Kidney epithelial cell (primary cell): ENCODE measurements around the gene RAD54L2. TPM values are rescaled to one million over a fixed set of nuclear protein-coding genes. Genes with fewer than 3 reads are reported as not detected.
"Not testable (repeated sequence)": the region's sequence is repeated elsewhere in the genome, so short reads cannot be mapped to it uniquely, and the experiment has no call there.

ENCODE experiments used
- DNase-seq: peaks from one replicate; pipeline ENCODE4 v3.0.0-alpha.2; 2010; ENCODE audit warnings: low read depth
- H3K27me3 ChIP-seq: 2 replicates; pipeline ENCODE4 v1.6.0; 2011; ENCODE audit warnings: low read length; ENCODE audit not compliant: control insufficient read depth, insufficient read depth
- H3K36me3 ChIP-seq: 2 replicates; pipeline ENCODE4 v1.5.1; 2011; ENCODE audit warnings: low read length; ENCODE audit not compliant: control insufficient read depth, insufficient read depth
- H3K4me3 ChIP-seq: 2 replicates; pipeline ENCODE4 v1.5.1; 2011; ENCODE audit warnings: low read depth, mild to moderate bottlenecking, control low read depth, low read length
- total RNA-seq: library from RNA; depleted of rRNA; stranded (reverse); fragments of >200 nt; gene quantifications from 2 replicates; pipeline ENCODE4 v1.2.3, GENCODE V29; 2015
- TF ChIP-seq, protein P1 (sequence below): IDR thresholded peaks from 2 replicates; pipeline ENCODE4 v1.5.1; 2011; ENCODE audit warnings: mild to moderate bottlenecking, moderate library complexity, low read length, control low read depth, inconsistent platforms; ENCODE audit not compliant: insufficient read depth, poor library complexity, severe bottlenecking

The RAD54L2 gene
- total RNA-seq, 1 donor from 2014 or later = 20.5 TPM

DNA sequence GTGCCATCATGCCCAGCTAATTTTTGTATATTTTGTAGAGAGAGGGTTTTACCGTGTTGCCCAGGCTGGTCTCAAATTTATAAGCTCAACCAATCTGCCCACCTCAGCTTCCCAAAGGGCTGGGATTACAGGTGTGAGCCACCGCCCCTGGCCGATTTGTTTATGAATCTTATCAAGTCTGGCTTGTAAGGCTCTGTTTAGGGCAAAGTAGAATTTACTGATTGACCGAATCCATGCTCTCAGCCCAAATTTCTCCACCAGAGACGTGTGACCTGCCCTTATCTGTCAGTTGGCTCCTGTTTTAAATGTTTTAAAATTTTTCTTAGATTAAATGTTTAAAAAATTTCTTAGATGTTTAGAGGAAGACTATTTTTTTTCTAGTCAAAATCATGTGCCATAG lies 19.5 kb downstream of the RAD54L2 start:
- no peak for DNase-seq
- H3K4me3 ChIP-seq = no peak overlapping the region
- no peaks in the 10 kb centered on the region for H3K27me3 ChIP-seq
- TF ChIP-seq, protein P1, sequence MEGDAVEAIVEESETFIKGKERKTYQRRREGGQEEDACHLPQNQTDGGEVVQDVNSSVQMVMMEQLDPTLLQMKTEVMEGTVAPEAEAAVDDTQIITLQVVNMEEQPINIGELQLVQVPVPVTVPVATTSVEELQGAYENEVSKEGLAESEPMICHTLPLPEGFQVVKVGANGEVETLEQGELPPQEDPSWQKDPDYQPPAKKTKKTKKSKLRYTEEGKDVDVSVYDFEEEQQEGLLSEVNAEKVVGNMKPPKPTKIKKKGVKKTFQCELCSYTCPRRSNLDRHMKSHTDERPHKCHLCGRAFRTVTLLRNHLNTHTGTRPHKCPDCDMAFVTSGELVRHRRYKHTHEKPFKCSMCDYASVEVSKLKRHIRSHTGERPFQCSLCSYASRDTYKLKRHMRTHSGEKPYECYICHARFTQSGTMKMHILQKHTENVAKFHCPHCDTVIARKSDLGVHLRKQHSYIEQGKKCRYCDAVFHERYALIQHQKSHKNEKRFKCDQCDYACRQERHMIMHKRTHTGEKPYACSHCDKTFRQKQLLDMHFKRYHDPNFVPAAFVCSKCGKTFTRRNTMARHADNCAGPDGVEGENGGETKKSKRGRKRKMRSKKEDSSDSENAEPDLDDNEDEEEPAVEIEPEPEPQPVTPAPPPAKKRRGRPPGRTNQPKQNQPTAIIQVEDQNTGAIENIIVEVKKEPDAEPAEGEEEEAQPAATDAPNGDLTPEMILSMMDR = no peak
- H3K36me3 ChIP-seq = no peaks in the 10 kb centered on the region

DNA sequence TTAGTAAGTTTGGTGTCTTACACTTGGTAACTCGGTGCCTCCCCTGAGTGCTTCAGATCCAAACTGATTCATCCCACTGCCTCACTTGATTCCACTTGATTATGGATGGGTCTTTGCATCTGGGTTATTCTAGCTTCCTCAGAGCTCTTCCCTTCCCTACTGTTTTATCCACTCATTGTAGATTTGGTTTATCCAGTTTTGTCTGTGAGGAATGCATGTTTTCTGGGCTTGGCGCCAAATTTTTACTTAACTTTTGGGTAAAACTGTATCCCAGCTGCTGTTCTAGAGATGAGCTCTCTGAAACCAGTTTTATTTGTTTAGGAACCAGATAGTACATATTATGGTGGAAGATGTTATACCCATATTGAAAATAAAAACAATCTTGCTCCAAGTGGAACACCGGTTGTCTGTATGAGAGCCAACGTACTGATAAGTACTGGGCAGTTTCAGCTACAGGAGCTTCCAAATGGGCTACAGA lies 20.9 kb downstream of the RAD54L2 start:
- TF ChIP-seq, protein P1 = no peak
- DNase-seq = no peak
- Histone ChIP-seq H3K4me3 (no peak overlapping the region), H3K36me3 (no peaks in the 10 kb centered on the region), H3K27me3 (no peaks in the 10 kb centered on the region)

DNA sequence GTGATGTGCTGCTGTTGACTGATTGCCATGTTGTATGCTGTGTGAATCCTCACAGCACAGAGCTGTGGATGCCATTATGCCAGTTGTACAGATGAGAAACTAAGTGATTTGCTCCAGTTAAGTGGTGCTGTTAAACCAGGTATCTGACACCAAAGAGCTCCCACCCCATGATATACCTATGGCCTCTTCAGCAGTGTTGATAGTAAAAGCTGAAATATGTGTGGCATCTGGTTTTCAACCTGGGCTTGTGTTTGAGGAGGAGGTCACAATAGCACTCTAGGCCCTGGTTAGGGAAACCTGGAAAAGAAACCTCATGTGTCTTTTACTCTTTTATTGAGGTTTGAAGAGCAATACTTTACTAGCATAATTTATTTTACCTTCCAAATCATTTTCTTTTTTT lies 21.4 kb downstream of the RAD54L2 start:
- no peaks in the 10 kb centered on the region for H3K36me3 ChIP-seq
- no peak for DNase-seq
- H3K4me3 ChIP-seq = no peak overlapping the region
- no peaks in the 10 kb centered on the region for H3K27me3 ChIP-seq
- TF ChIP-seq, protein P1 = no peak

DNA sequence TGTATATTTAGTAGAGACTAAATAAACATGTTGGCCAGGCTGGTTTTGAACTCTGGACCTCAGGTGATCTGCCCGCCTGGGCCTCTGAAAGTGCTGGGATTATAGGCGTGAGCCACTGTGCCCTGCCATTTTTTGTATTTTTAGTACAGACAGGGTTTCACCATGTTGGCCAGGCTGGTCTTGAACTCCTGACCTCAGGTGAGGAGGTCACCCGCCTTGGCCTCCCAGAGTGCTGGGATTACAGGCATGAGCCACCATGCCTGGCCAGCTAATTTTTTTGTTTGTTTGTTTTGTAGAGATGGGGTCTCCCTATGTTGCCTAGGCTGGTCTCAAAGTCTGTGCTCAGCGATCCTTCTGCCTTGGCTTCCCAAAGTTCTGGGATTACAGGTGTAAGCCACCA lies 23.9 kb downstream of the RAD54L2 start:
- not testable (repeated sequence) for H3K27me3 ChIP-seq, DNase-seq, H3K36me3 ChIP-seq, H3K4me3 ChIP-seq

DNA sequence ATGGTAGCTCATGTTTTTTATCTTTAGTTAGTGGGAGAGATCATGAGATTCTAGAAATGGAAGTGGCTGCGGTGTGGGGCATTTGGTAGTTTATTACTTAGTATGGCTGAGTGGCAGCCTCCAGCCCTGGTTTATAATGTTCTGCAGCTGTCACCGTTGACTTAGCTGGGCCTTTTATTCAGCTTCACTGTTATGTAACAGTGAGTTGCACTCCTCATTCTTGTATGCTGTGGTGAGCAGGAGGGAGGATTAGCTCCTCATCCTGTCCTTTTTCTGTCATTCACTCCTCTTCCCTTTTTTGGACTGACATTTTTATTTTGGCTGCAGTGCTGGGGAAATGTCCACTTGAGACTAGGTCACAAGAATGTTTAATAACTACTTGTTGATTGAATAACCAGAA lies 29.5 kb downstream of the RAD54L2 start:
- DNase-seq = no peak
- no peaks in the 10 kb centered on the region for H3K27me3 ChIP-seq
- TF ChIP-seq, protein P1 = no peak
- H3K4me3 ChIP-seq = no peak overlapping the region
- no peaks in the 10 kb centered on the region for H3K36me3 ChIP-seq

DNA sequence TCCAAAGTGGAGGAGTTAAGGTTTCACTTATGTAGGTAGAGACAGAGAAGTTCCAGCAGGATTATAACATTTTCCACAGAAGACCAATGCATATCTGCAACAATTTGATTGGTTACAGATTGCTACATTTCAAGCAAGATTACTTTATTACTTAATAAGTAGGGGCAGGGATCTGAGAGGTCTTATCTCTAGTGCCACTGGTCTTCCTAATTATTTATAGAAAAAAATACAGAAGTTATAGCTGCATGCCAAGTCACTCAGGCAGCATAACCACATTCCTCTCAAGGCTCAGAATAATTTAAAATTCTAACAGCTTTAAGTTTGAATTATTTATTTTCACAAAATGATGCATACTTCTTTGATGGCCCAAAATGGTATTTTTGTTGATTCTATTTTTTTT lies 30.5 kb downstream of the RAD54L2 start:
- Histone ChIP-seq H3K4me3 (no peak overlapping the region), H3K27me3 (no peaks in the 10 kb centered on the region), H3K36me3 (no peaks in the 10 kb centered on the region)
- TF ChIP-seq, protein P1 = no peak
- DNase-seq = no peak
